GM12878 (cell line): ENCODE data around the gene NHSL2. TPM values are rescaled to one million over a fixed set of nuclear protein-coding genes. Genes with fewer than 3 reads are reported as not detected.

Source experiments
- ATAC-seq: fragments of 200-7000 bp; cut with Tn5 transposase; 3 replicates; pipeline ENCODE4 v1.9.1; 2020; ENCODE audit warnings: mild to moderate bottlenecking, moderate library complexity
- BruUV-seq: library from RNA; stranded (reverse); fragments of 400-500 nt; replicated peaks from 2 replicates; lab custom pipeline; 2021; lab: Mats Ljungman, UMichigan
- CTCF ChIA-PET: fragments of 300-600 bp; sonication (Branson Sonifier 250); formaldehyde crosslinking; extraction: SDS; loops from one replicate; lab custom pipeline; 2021; ENCODE audit warnings: inconsistent platforms; lab: Yijun Ruan, JAX
- POLR2A ChIA-PET: fragments of 350-600 bp; formaldehyde crosslinking; extraction: SDS; loops from one replicate; lab custom pipeline; 2021; ENCODE audit warnings: inconsistent platforms; lab: Charles Lee
- RAD21 ChIA-PET: fragments of 300-600 bp; sonication (Branson Sonifier 250); formaldehyde crosslinking; loops from one replicate; lab custom pipeline; 2023; ENCODE audit warnings: antibody characterized with exemption; ENCODE audit not compliant: unreplicated experiment; lab: Charles Lee
- SMC1A ChIA-PET: fragments of 300-600 bp; sonication (Branson Sonifier 250); formaldehyde crosslinking; loops from one replicate; lab custom pipeline; 2023; ENCODE audit not compliant: unreplicated experiment, uncharacterized antibody; lab: Charles Lee
- DNase-seq: peaks from one replicate; pipeline ENCODE4 v3.0.0-alpha.2; 2011; ENCODE audit warnings: low read depth, low spot score
- FAIRE-seq: peaks from 3 replicates; lab custom pipeline; 2011; peaks lifted over from hg19 to GRCh38; lab: Jason Lieb, UNC
- H2AFZ ChIP-seq: 2 replicates; pipeline ENCODE4 v1.6.0; 2011; ENCODE audit warnings: low read depth, low read length, control low read depth; ENCODE audit not compliant: control insufficient read depth
- H3K27ac ChIP-seq: 2 replicates; pipeline ENCODE4 v1.5.1; 2011; ENCODE audit warnings: control low read depth; ENCODE audit not compliant: control insufficient read depth, insufficient read depth
- H3K27me3 ChIP-seq, 2 experiments: replicated peaks in 1 of 2; 2 replicates each; pipeline versions ENCODE4 v1.6.0 to v1.6.1; 2011; ENCODE audit warnings: low read length in 1 of 2; ENCODE audit not compliant: control insufficient read depth in 2 of 2, insufficient read depth in 2 of 2
- H3K36me3 ChIP-seq, 2 experiments: 2 replicates each; pipeline ENCODE4 v1.5.1; 2011; ENCODE audit warnings: low read length in 1 of 2; ENCODE audit not compliant: control insufficient read depth in 2 of 2, insufficient read depth in 2 of 2
- H3K4me1 ChIP-seq: 2 replicates; pipeline ENCODE4 v1.6.1; 2011; ENCODE audit warnings: mild to moderate bottlenecking, low read length, moderate library complexity, mixed read lengths; ENCODE audit not compliant: control insufficient read depth, insufficient read depth
- H3K4me2 ChIP-seq: 2 replicates; pipeline ENCODE4 v1.6.0; 2011; ENCODE audit warnings: control low read depth; ENCODE audit not compliant: control insufficient read depth, insufficient read depth
- H3K4me3 ChIP-seq: fragments of 200-600 bp; sonication (generic); 2 replicates; pipeline ENCODE4 v1.5.1; 2016
- H3K79me2 ChIP-seq: 2 replicates; pipeline ENCODE4 v1.6.0; 2011; ENCODE audit warnings: low read length; ENCODE audit not compliant: control insufficient read depth, insufficient read depth
- H3K9ac ChIP-seq: 2 replicates; pipeline ENCODE4 v1.8.0; 2011; ENCODE audit warnings: low read length, control low read depth, mixed read lengths; ENCODE audit not compliant: control insufficient read depth, insufficient read depth
- H3K9me3 ChIP-seq: replicated peaks from 3 replicates; pipeline ENCODE4 v1.5.1; 2011; ENCODE audit warnings: mild to moderate bottlenecking, low read length; ENCODE audit not compliant: control insufficient read depth, insufficient read depth
- H4K20me1 ChIP-seq: 2 replicates; pipeline ENCODE4 v1.6.0; 2011; ENCODE audit not compliant: control insufficient read depth, insufficient read depth
- CHD1 ChIP-seq: IDR thresholded peaks from 2 replicates; pipeline ENCODE4 v1.6.1; 2012; ENCODE audit warnings: low read depth, low read length, improper control_type of control experiment
- EP300 ChIP-seq, 2 experiments: fragments of 150-350 bp in 1 of 2; IDR thresholded peaks; 2 replicates each; pipeline ENCODE4 v1.6.1; 2011 to 2012; ENCODE audit warnings: low read depth in 2 of 2, low read length in 2 of 2, borderline replicate concordance in 1 of 2, improper control_type of control experiment in 1 of 2, inconsistent platforms in 1 of 2; ENCODE audit not compliant: control insufficient read depth in 1 of 2
- HCFC1 ChIP-seq: fragments of 150-350 bp; IDR thresholded peaks from 2 replicates; pipeline ENCODE4 v1.6.1; 2014; ENCODE audit warnings: low read length
- IRF3 ChIP-seq: fragments of 450-650 bp; IDR thresholded peaks from 2 replicates; pipeline ENCODE4 v1.6.1; 2014; ENCODE audit warnings: mild to moderate bottlenecking
- KAT2A ChIP-seq: conservative IDR thresholded peaks from 2 replicates; pipeline ENCODE4 v1.6.1; 2011; ENCODE audit warnings: low read depth, low read length; ENCODE audit not compliant: control insufficient read depth
- MEF2A ChIP-seq: IDR thresholded peaks from 2 replicates; pipeline ENCODE4 v1.6.1; 2011; ENCODE audit warnings: low read depth, mild to moderate bottlenecking, low read length, moderate library complexity; ENCODE audit not compliant: insufficient read depth
- PML ChIP-seq: IDR thresholded peaks from 2 replicates; pipeline ENCODE4 v1.6.1; 2012; ENCODE audit warnings: low read length, inconsistent platforms
- SMC3 ChIP-seq: IDR thresholded peaks from 2 replicates; pipeline ENCODE4 v1.6.1; 2011; ENCODE audit warnings: low read length, improper control_type of control experiment, borderline replicate concordance
- SPI1 ChIP-seq: IDR thresholded peaks from 2 replicates; pipeline ENCODE4 v1.6.1; 2011; ENCODE audit warnings: low read depth, mild to moderate bottlenecking, low read length, moderate library complexity, borderline replicate concordance; ENCODE audit not compliant: insufficient read depth
- SRF ChIP-seq, 2 experiments: IDR thresholded peaks; 2 replicates each; pipeline ENCODE4 v1.6.1; 2011; ENCODE audit warnings: low read depth in 2 of 2, low read length in 2 of 2, mild to moderate bottlenecking in 1 of 2, moderate library complexity in 1 of 2
- YBX1 ChIP-seq: fragments of 450-650 bp; IDR thresholded peaks from 2 replicates; pipeline ENCODE4 v1.6.1; 2016; ENCODE audit warnings: antibody characterized with exemption
- YY1 ChIP-seq: IDR thresholded peaks from 2 replicates; pipeline ENCODE4 v1.6.1; 2011; ENCODE audit warnings: low read depth, mild to moderate bottlenecking, low read length
- WGBS: methylation state at CpG from one replicate; pipeline ENCODE4 v1.1.6; 2016; ENCODE audit warnings: low lambda C conversion rate; ENCODE audit not compliant: insufficient replicate concordance, insufficient coverage; ENCODE audit errors: missing lambda C conversion rate; 5-methylcytosine and 5-hydroxymethylcytosine counted together
- in situ Hi-C: fragments of 300-500 bp; cut with MboI; formaldehyde crosslinking; loops from 9 replicates; pipeline ENCODE4 v1.14.3; 2018; ENCODE audit warnings: mixed read lengths
- intact Hi-C: fragments of 100-400 bp; cut with micrococcal nuclease; formaldehyde crosslinking; loops from one replicate; pipeline ENCODE4 v1.14.2; 2022; ENCODE audit not compliant: unreplicated experiment
- polyA plus RNA-seq, 11 experiments: library from polyadenylated mRNA; depleted of rRNA in 4 of 11; unstranded in 6 of 11; stranded (reverse) in 5 of 11; fragments of >200 nt; fragmentation: Nextera tagmentation in 4 of 11; fragmentation: Illumina TruSeq in 1 of 11; extraction: Ambion mirVana in 4 of 11; extraction: Trizol in 1 of 11; gene quantifications; 1 replicate in 1 of 11; 2 replicates in 10 of 11; pipeline versions ENCODE4 v1.2.1 to v1.2.3, GENCODE V29; 2011 to 2016; ENCODE audit warnings: inconsistent platforms in 2 of 11, missing spikeins in 2 of 11, low read depth in 1 of 11
- total RNA-seq, 4 experiments: library from RNA; depleted of rRNA in 3 of 4; stranded (reverse); fragments of >200 nt in 3 of 4; fragmentation: Illumina TruSeq in 1 of 4; extraction: Trizol in 1 of 4; gene quantifications; 2 replicates each; pipeline versions ENCODE4 v1.2.1 to v1.2.3, GENCODE V29; 2013 to 2021

Gene NHSL2
- total and polyA plus RNA-seq, 10 of the 15 experiments (the other 5 are each of a cell fraction or from before 2014, with no cell fraction given), result 0.05 to 0.53 (median 0.07) TPM; not detected in 2

- BruUV-seq, result no TSS peak
- SMC1A ChIA-PET, result no interaction called here
- peaks cover 0 to 8% of the 10 kb centered on the region in 2 experiments; a peak in 3 of 4 replicates for H3K27me3 ChIP-seq
- CTCF ChIA-PET, result interaction anchor here (1.9 kb wide), 1 partner anchor 132 kb away, joined by 5 read pairs; no protein-coding TSS in a partner anchor
- FAIRE-seq (no peak), DNase-seq (no peak), ATAC-seq (peak; percentile 42)
- intact Hi-C loops (no loop called here), in situ Hi-C loops (no loop called here)
- 35% methylated on average over 47 of the region's 106 CpGs for WGBS
- H3K4me3 ChIP-seq, result no peak within 1 kb of the TSS
- RAD21 ChIA-PET, result no interaction called here
- H3K4me2 ChIP-seq, result peak within 1 kb of the TSS; percentile 55
- H4K20me1 ChIP-seq, result no peaks in the 10 kb centered on the region
- H3K27ac ChIP-seq, result no peak within 1 kb of the TSS
- no peaks in the 10 kb centered on the region for H3K79me2 ChIP-seq
- H3K4me1 ChIP-seq, result no peaks in the 10 kb centered on the region
- no peaks in the 10 kb centered on the region; the same call in 2 of the 3 replicates for H3K9me3 ChIP-seq
- POLR2A ChIA-PET, result no interaction called here
- H3K36me3 ChIP-seq, result no peaks in the 10 kb centered on the region
- TF ChIP-seq SPI1 (0 out of 2 replicates have a peak, but pooled peaks have one; percentile 8), HCFC1 (no peak), EP300 (IDR thresholded peaks at IDR 0.05; ENCODE audit: borderline replicate concordance in 1 of 2, control insufficient read depth in 1 of 2, low read depth in 2 of 2, low read length in 2 of 2) (no peak)
- H2AFZ ChIP-seq, result peak within 1 kb of the TSS; percentile 16; the same call in 1 of the 2 replicates
- H3K9ac ChIP-seq, result no peak within 1 kb of the TSS
Observed at GRCh38 chrX:72131317-72132294, 221.0 kb downstream of the NHSL2 start, which contains the start of gene RTL5. Gene RTL5 (minus strand): TSS chrX:72131915.

GRCh38 chrX:72132456-72132855 is 221.8 kb downstream of the NHSL2 start:
- no peaks in the 10 kb centered on the region for H3K36me3 ChIP-seq
- no peaks in the 10 kb centered on the region for H4K20me1 ChIP-seq
- SMC1A ChIA-PET, result no interaction called here
- intact Hi-C loops, result no loop called here
- no peak overlapping the region for H3K9ac ChIP-seq
- WGBS, result 51% methylated on average over 3 of the region's 3 CpGs
- RAD21 ChIA-PET, result no interaction called here
- H3K4me2 ChIP-seq, result no peak overlapping the region
- no peak for TF ChIP-seq YY1
- no peak for TF ChIP-seq SRF (IDR thresholded peaks at IDR 0.05; ENCODE audit: low read depth in 2 of 2, low read length in 2 of 2)
- TF ChIP-seq SMC3, result no peak
- TF ChIP-seq IRF3, result no peak
- TF ChIP-seq MEF2A, result no peak
- no peak for TF ChIP-seq YBX1
- no peak for TF ChIP-seq KAT2A
- TF ChIP-seq PML, result no peak
- TF ChIP-seq CHD1, result no peak
- TF ChIP-seq, all 136 proteins: peak for 0
- ChIA-PET POLR2A (no interaction called here), CTCF (interaction anchor here (1.9 kb wide), 1 partner anchor 133 kb away, joined by 5 read pairs; no protein-coding TSS in a partner anchor)
- H3K9me3 ChIP-seq, result no peaks in the 10 kb centered on the region; the same call in 2 of the 3 replicates
- no peak overlapping the region for H3K4me3 ChIP-seq
- DNase-seq (no peak), ATAC-seq (no peak), FAIRE-seq (no peak)
- H3K27me3 ChIP-seq, result peaks cover 0 to 8% of the 10 kb centered on the region in 2 experiments; a peak in 3 of 4 replicates
- in situ Hi-C loops, result no loop called here
- no peak overlapping the region for H2AFZ ChIP-seq
- H3K4me1 ChIP-seq, result no peaks in the 10 kb centered on the region
- no peak overlapping the region for H3K27ac ChIP-seq
- H3K79me2 ChIP-seq, result no peaks in the 10 kb centered on the region
- BruUV-seq, result no TSS peak
